Liver (tissue), 9 donors: ENCODE measurements around the gene ARID4B. TPM values are rescaled to one million over a fixed set of nuclear protein-coding genes. Genes with fewer than 3 reads are reported as not detected.

ENCODE experiments used
- DNase-seq: peaks from one replicate; pipeline ENCODE4 v3.0.0-alpha.2; 2017; ENCODE audit warnings: low spot score
- H3K27ac ChIP-seq, 2 donors: one replicate each; pipeline ENCODE4 v1.7.0; 2013; ENCODE audit warnings: inconsistent platforms in 2 of 2, low read length in 2 of 2, control low read depth in 1 of 2, low read depth in 1 of 2, mild to moderate bottlenecking in 1 of 2
- H3K27me3 ChIP-seq, 4 donors: one replicate each; pipeline versions ENCODE4 v1.6.1 to v1.7.0; 2013; ENCODE audit warnings: low read length in 3 of 4, inconsistent platforms in 1 of 4, mild to moderate bottlenecking in 1 of 4, moderate library complexity in 1 of 4; ENCODE audit not compliant: control insufficient read depth in 4 of 4, insufficient read depth in 4 of 4
- H3K36me3 ChIP-seq, 4 donors: one replicate each; pipeline versions ENCODE4 v1.6.1 to v1.7.0; 2013; ENCODE audit warnings: low read length in 3 of 4, mild to moderate bottlenecking in 3 of 4, low read depth in 1 of 4, moderate library complexity in 1 of 4; ENCODE audit not compliant: control insufficient read depth in 4 of 4, insufficient read depth in 3 of 4
- H3K4me1 ChIP-seq, 4 donors: one replicate each; pipeline versions ENCODE4 v1.6.1 to v1.7.0; 2013; ENCODE audit warnings: low read length in 3 of 4, mild to moderate bottlenecking in 3 of 4, moderate library complexity in 1 of 4; ENCODE audit not compliant: control insufficient read depth in 4 of 4, insufficient read depth in 4 of 4
- H3K4me3 ChIP-seq, 3 donors: one replicate each; pipeline versions ENCODE4 v1.6.1 to v1.7.0; 2013; ENCODE audit warnings: low read length in 3 of 3, control low read depth in 1 of 3, low read depth in 1 of 3, mild to moderate bottlenecking in 1 of 3
- H3K9ac ChIP-seq, 2 donors: one replicate each; pipeline ENCODE4 v1.7.0; 2013; ENCODE audit warnings: low read length in 2 of 2, mild to moderate bottlenecking in 2 of 2, moderate library complexity in 2 of 2, control low read depth in 1 of 2, low read depth in 1 of 2
- H3K9me3 ChIP-seq, 4 donors: one replicate each; pipeline versions ENCODE4 v1.6.1 to v1.7.0; 2013; ENCODE audit warnings: low read length in 3 of 4; ENCODE audit not compliant: control insufficient read depth in 4 of 4
- CTCF ChIP-seq: fragments of 150-350 bp; IDR thresholded peaks from 2 replicates; pipeline ENCODE4 v1.5.1; 2017; ENCODE audit warnings: improper control_type of control experiment, low read depth, low read length; ENCODE audit not compliant: missing input control
- EGR1 ChIP-seq, 2 donors: IDR thresholded peaks; 2 replicates each; pipeline ENCODE4 v1.6.1; 2016 to 2018; ENCODE audit warnings: antibody characterized with exemption in 2 of 2, low read depth in 2 of 2
- FOXA2 ChIP-seq: IDR thresholded peaks from 2 replicates; pipeline ENCODE4 v1.6.1; 2016; ENCODE audit warnings: antibody characterized with exemption
- GABPA ChIP-seq, 2 donors: IDR thresholded peaks in 1 of 2; conservative IDR thresholded peaks in 1 of 2; 2 replicates each; pipeline ENCODE4 v1.6.1; 2016; ENCODE audit warnings: antibody characterized with exemption in 2 of 2, mild to moderate bottlenecking in 1 of 2, moderate library complexity in 1 of 2
- HNF4A ChIP-seq, 2 donors: conservative IDR thresholded peaks; 2 replicates each; pipeline ENCODE4 v1.6.1; 2016; ENCODE audit warnings: antibody characterized with exemption in 2 of 2, mild to moderate bottlenecking in 2 of 2
- HNF4G ChIP-seq: IDR thresholded peaks from 2 replicates; pipeline ENCODE4 v1.6.1; 2016; ENCODE audit warnings: antibody characterized with exemption
- JUND ChIP-seq, 2 donors: IDR thresholded peaks; 2 replicates each; pipeline ENCODE4 v1.6.1; 2016; ENCODE audit warnings: antibody characterized with exemption in 2 of 2
- MAX ChIP-seq: IDR thresholded peaks from 2 replicates; pipeline ENCODE4 v1.6.1; 2016; ENCODE audit warnings: antibody characterized with exemption
- NR2F2 ChIP-seq: IDR thresholded peaks from 2 replicates; pipeline ENCODE4 v1.6.1; 2016; ENCODE audit warnings: antibody characterized with exemption
- REST ChIP-seq: IDR thresholded peaks from 2 replicates; pipeline ENCODE4 v1.6.1; 2016; ENCODE audit warnings: antibody characterized with exemption, mild to moderate bottlenecking
- SP1 ChIP-seq: IDR thresholded peaks from 2 replicates; pipeline ENCODE4 v1.6.1; 2018; ENCODE audit warnings: antibody characterized with exemption, mild to moderate bottlenecking
- TAF1 ChIP-seq: conservative IDR thresholded peaks from 2 replicates; pipeline ENCODE4 v1.6.1; 2016; ENCODE audit warnings: antibody characterized with exemption, mild to moderate bottlenecking
- ZBTB33 ChIP-seq: IDR thresholded peaks from 2 replicates; pipeline ENCODE4 v1.6.1; 2016; ENCODE audit warnings: antibody characterized with exemption
- WGBS: extraction: QIAGEN DNeasy Blood & Tissue Kit; methylation state at CpG from one replicate; pipeline ENCODE4 v1.1.7; 2013; 5-methylcytosine and 5-hydroxymethylcytosine counted together
- polyA plus RNA-seq, 2 donors: library from polyadenylated mRNA; stranded (reverse) in 1 of 2; unstranded in 1 of 2; fragments of 200-250 nt in 1 of 2; fragments of >200 nt in 1 of 2; fragmentation: Nextera tagmentation in 1 of 2; extraction: Ambion mirVana in 1 of 2; gene quantifications; one replicate each; pipeline versions ENCODE4 v1.2.1 to v1.2.3, GENCODE V29; 2013 to 2015
- total RNA-seq, 2 donors: library from RNA; depleted of rRNA; stranded (reverse); fragments of >200 nt; gene quantifications; one replicate each; pipeline ENCODE4 v1.2.3, GENCODE V29; 2014
- donor health status: healthy.
- donor health status: healthy.
- donor health status: healthy.
- donor health status: healthy.
- donor health status: healthy.

ARID4B gene
- total and polyA plus RNA-seq, 4 donors: 4.2 to 27.3 (median 21.3) TPM

GRCh38 chr1:235315735-235316134 is 12.2 kb downstream of the ARID4B start:
- Histone ChIP-seq H3K27ac (no peak overlapping the region), H3K4me1 (peaks cover 0 to 3% (median 2%) of the 10 kb centered on the region in 4 donors), H3K36me3 (peaks cover 0 to 6% (median 3%) of the 10 kb centered on the region in 4 donors), H3K9me3 (no peaks in the 10 kb centered on the region), H3K9ac (no peak overlapping the region), H3K4me3 (no peak overlapping the region), H3K27me3 (no peaks in the 10 kb centered on the region)
- TF ChIP-seq GABPA (IDR thresholded peaks at IDR 0.05 in 1 of 2, conservative IDR thresholded peaks at IDR 0.05 in 1 of 2) (no peak), ZBTB33 (no peak), HNF4A (conservative IDR thresholded peaks at IDR 0.05) (no peak), NR2F2 (no peak), JUND (IDR thresholded peaks at IDR 0.05) (no peak), SP1 (no peak), MAX (no peak), TAF1 (no peak), HNF4G (no peak), EGR1 (IDR thresholded peaks at IDR 0.05; ENCODE audit: low read depth in 2 of 2) (no peak), FOXA2 (no peak), REST (no peak), CTCF (no peak)
- WGBS: 96% methylated on average over 4 of the region's 4 CpGs
- no peak for DNase-seq

- DNase-seq: no peak
Measured at GRCh38 chr1:235315173-235315572, 12.8 kb downstream of the ARID4B start.

More at GRCh38 chr1:235315173-235315572, 12.8 kb downstream of the ARID4B start:
- H3K9ac ChIP-seq: no peak overlapping the region
- H3K27me3 ChIP-seq: no peaks in the 10 kb centered on the region
- H3K27ac ChIP-seq: no peak overlapping the region
- 97% methylated on average over 5 of the region's 5 CpGs for WGBS
- H3K4me3 ChIP-seq: no peak overlapping the region
- no peaks in the 10 kb centered on the region for H3K9me3 ChIP-seq
- peaks cover 0 to 6% (median 1%) of the 10 kb centered on the region in 4 donors for H3K36me3 ChIP-seq
- H3K4me1 ChIP-seq: peaks cover 3 to 7% (median 6%) of the 10 kb centered on the region in 4 donors
- TF ChIP-seq HNF4A (conservative IDR thresholded peaks at IDR 0.05) (no peak), FOXA2 (no peak), NR2F2 (no peak), EGR1 (IDR thresholded peaks at IDR 0.05; ENCODE audit: low read depth in 2 of 2) (no peak), CTCF (no peak), HNF4G (no peak)
